HepG2 (cell line): ENCODE results near the gene FAM180A.

ENCODE experiments used
- CHD2 ChIP-seq: IDR thresholded peaks from 2 replicates; pipeline ENCODE4 v1.6.1; 2011; ENCODE audit warnings: low read depth, low read length, improper control_type of control experiment
- CREM ChIP-seq, 2 experiments: sonication (generic) in 1 of 2; formaldehyde crosslinking in 1 of 2; IDR thresholded peaks; 2 replicates each; pipeline versions ENCODE4 v1.4.0 to v1.6.1; 2016 to 2020; ENCODE audit warnings: antibody characterized with exemption in 1 of 2, mild to moderate bottlenecking in 1 of 2, missing genetic modification reagents in 1 of 2
- CTCF ChIP-seq: sonication (generic); formaldehyde crosslinking; IDR thresholded peaks from 2 replicates; pipeline ENCODE4 v1.5.0; 2020; ENCODE audit warnings: mild to moderate bottlenecking, missing genetic modification reagents, moderate library complexity
- HNRNPL ChIP-seq: fragments of 200-400 bp; formaldehyde crosslinking; IDR thresholded peaks from 2 replicates; pipeline ENCODE4 v1.6.1; 2017; ENCODE audit warnings: mild to moderate bottlenecking, low read depth, low read length
- ISL2 ChIP-seq: sonication (generic); formaldehyde crosslinking; IDR thresholded peaks from 2 replicates; pipeline ENCODE4 v1.5.0; 2020; ENCODE audit warnings: missing genetic modification reagents
- PHF21A ChIP-seq: sonication (generic); formaldehyde crosslinking; IDR thresholded peaks from 2 replicates; pipeline ENCODE4 v1.5.0; 2020; ENCODE audit warnings: mild to moderate bottlenecking, missing genetic modification reagents
- TAF1 ChIP-seq: sonication (generic); formaldehyde crosslinking; IDR thresholded peaks from 2 replicates; pipeline ENCODE4 v1.4.0; 2020; ENCODE audit warnings: missing genetic modification reagents
- TAF15 ChIP-seq: fragments of 200-400 bp; formaldehyde crosslinking; IDR thresholded peaks from one replicate; pipeline ENCODE4 v1.6.1; 2018; ENCODE audit warnings: mild to moderate bottlenecking, low read depth, low read length; ENCODE audit not compliant: poor library complexity, severe bottlenecking
- ZNF136 ChIP-seq: sonication (generic); formaldehyde crosslinking; IDR thresholded peaks from 2 replicates; pipeline ENCODE4 v1.8.1; 2022; ENCODE audit warnings: low read depth, mild to moderate bottlenecking, moderate library complexity, missing genetic modification reagents
- ZNF264 ChIP-seq: sonication (generic); formaldehyde crosslinking; IDR thresholded peaks from 2 replicates; pipeline ENCODE4 v1.4.0; 2020; ENCODE audit warnings: missing genetic modification reagents
- ZNF501 ChIP-seq: sonication (generic); formaldehyde crosslinking; IDR thresholded peaks from 2 replicates; pipeline ENCODE4 v1.5.1; 2020; ENCODE audit warnings: mild to moderate bottlenecking, moderate library complexity, missing genetic modification reagents
- TF ChIP-seq, protein P1 (sequence below): sonication (generic); formaldehyde crosslinking; IDR thresholded peaks from 2 replicates; pipeline ENCODE4 v1.4.0; 2020; ENCODE audit warnings: missing genetic modification reagents, borderline replicate concordance

DNA sequence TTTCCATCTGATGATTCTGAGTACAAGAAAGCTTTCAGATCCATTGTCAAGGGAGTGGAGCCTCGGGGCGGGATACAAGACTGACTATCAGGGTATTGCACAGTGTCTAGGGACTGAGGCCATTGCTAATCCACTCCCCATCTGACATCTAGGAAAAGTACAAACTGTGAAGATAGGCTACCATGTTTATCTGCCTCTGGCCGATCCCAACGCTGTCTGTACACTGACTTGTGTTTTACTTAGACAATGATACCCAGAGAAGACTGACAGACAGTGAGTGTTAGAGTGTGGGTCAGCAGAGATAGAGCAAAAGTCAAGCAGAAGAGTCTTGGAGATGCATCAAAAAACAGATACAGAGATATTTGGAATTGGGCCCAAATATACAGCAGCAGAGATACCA lies 17.5 kb downstream of the FAM180A start:
- TF ChIP-seq CTCF (no peak), ZNF501 (CRISPR knock-in tag) (no peak), ZNF136 (CRISPR knock-in tag) (no peak), ISL2 (no peak), TAF15 (no peak), TAF1 (CRISPR knock-in tag) (no peak), HNRNPL (no peak), ZNF264 (no peak), CHD2 (no peak), PHF21A (CRISPR knock-in tag) (no peak), CREM (IDR thresholded peaks at IDR 0.05) (no peak), CREM (CRISPR knock-in tag; IDR thresholded peaks at IDR 0.05) (no peak)
- TF ChIP-seq, protein P1, sequence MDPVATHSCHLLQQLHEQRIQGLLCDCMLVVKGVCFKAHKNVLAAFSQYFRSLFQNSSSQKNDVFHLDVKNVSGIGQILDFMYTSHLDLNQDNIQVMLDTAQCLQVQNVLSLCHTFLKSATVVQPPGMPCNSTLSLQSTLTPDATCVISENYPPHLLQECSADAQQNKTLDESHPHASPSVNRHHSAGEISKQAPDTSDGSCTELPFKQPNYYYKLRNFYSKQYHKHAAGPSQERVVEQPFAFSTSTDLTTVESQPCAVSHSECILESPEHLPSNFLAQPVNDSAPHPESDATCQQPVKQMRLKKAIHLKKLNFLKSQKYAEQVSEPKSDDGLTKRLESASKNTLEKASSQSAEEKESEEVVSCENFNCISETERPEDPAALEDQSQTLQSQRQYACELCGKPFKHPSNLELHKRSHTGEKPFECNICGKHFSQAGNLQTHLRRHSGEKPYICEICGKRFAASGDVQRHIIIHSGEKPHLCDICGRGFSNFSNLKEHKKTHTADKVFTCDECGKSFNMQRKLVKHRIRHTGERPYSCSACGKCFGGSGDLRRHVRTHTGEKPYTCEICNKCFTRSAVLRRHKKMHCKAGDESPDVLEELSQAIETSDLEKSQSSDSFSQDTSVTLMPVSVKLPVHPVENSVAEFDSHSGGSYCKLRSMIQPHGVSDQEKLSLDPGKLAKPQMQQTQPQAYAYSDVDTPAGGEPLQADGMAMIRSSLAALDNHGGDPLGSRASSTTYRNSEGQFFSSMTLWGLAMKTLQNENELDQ (CRISPR knock-in tag) = no peak
